AG04450 (cell line): ENCODE results near the gene HTR3C. TPM values are rescaled to one million over a fixed set of nuclear protein-coding genes. Genes with fewer than 3 reads are reported as not detected.

Experiments used
- CTCF ChIA-PET: fragments of 300-600, 350-600 bp; formaldehyde crosslinking; extraction: SDS; loops from one replicate; lab custom pipeline; 2022; ENCODE audit warnings: antibody characterized with exemption, inconsistent platforms; lab: Charles Lee
- POLR2A ChIA-PET: fragments of 350-600 bp; formaldehyde crosslinking; extraction: SDS; loops from one replicate; lab custom pipeline; 2021; ENCODE audit warnings: antibody characterized with exemption, inconsistent platforms; lab: Yijun Ruan, JAX
- DNase-seq: peaks from one replicate; pipeline ENCODE4 v3.0.0-alpha.2; 2011; ENCODE audit warnings: low read depth, low spot score
- H3K27ac ChIP-seq: one replicate; pipeline ENCODE4 v1.5.1; 2012; ENCODE audit warnings: low read depth, low read length, control low read depth
- H3K27me3 ChIP-seq: one replicate; pipeline ENCODE4 v1.6.0; 2012; ENCODE audit warnings: low read length; ENCODE audit not compliant: control insufficient read depth, insufficient read depth
- H3K4me3 ChIP-seq: 2 replicates; pipeline ENCODE4 v1.5.1; 2011; ENCODE audit warnings: mild to moderate bottlenecking, low read depth, low read length, control low read depth
- H3K9me3 ChIP-seq: 2 replicates; pipeline ENCODE4 v1.5.1; 2012; ENCODE audit warnings: low read length; ENCODE audit not compliant: control insufficient read depth, insufficient read depth
- polyA plus RNA-seq: library from polyadenylated mRNA; depleted of rRNA; stranded (reverse); fragments of >200 nt; gene quantifications from 2 replicates; pipeline ENCODE4 v1.2.3, GENCODE V29; 2011
- TF ChIP-seq, protein P1 (sequence below): IDR thresholded peaks from 2 replicates; pipeline ENCODE4 v1.5.1; 2011; ENCODE audit warnings: low read depth, low read length, control low read depth, inconsistent platforms

HTR3C gene
- polyA plus RNA-seq, 1 experiment, result not detected

DNA sequence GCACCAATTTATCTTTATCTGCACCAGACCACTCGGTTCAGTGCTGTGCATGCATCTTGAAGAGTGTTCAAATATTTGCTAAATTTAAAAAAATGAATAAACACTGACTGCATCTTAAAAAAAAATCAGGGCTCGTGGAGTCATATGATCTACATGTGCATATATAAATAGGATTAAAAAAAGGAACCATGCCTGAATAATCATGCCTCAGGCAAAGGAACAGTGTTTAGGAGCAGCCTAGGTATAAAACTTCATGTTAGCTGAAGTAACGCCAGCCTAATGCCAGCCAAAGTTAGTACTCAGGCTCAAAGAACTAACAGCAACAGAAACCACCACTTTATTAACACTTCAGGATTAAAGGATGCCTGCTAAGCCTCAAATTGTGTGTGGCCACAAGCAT, 44.7 kb upstream of the HTR3C start:
- CTCF ChIA-PET, result interaction anchor here (2.1 kb wide), 1 partner anchor 10 kb away, joined by 19 read pairs; the partner anchor contains the start of gene ABCC5

DNA sequence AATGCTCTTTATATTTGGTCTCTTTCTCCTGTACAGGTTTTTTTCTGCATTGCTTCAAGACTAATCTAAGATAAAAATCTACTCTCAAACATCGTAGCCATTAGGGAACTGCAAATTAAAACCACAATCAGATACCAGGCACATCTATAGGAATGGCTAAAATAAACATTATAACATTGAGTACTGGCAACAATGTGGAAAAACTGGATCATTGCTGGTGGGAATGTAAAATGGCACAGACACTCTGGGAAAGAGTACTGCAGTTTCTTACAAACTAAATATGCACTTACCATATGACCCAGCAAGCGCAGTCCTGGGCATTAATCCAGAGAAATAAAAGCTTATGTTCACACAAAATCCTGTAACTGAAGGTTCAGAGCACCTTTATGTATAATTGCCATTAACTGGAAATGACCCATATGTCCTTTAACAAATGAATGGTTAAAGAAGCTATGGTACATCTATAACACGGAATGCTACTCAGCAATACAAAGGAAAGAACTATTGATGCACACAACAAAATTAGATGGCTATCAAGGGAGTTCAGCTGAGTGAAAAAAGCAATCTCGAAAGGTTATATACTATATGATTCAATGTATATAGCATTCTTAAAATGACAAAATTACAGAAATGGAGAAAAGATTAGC, 41.5 kb upstream of the HTR3C start:
- ChIA-PET POLR2A (no interaction called here), CTCF (interaction anchor here (0.6 to 1.1 kb wide), 3 partner anchors 13 to 239 kb away, joined by 3 to 6 read pairs (median 3); no protein-coding TSS in a partner anchor)
- Histone ChIP-seq H3K27me3 (no peaks in the 10 kb centered on the region), H3K9me3 (no peaks in the 10 kb centered on the region), H3K4me3 (no peak overlapping the region), H3K27ac (no peak overlapping the region)
- TF ChIP-seq, protein P1, sequence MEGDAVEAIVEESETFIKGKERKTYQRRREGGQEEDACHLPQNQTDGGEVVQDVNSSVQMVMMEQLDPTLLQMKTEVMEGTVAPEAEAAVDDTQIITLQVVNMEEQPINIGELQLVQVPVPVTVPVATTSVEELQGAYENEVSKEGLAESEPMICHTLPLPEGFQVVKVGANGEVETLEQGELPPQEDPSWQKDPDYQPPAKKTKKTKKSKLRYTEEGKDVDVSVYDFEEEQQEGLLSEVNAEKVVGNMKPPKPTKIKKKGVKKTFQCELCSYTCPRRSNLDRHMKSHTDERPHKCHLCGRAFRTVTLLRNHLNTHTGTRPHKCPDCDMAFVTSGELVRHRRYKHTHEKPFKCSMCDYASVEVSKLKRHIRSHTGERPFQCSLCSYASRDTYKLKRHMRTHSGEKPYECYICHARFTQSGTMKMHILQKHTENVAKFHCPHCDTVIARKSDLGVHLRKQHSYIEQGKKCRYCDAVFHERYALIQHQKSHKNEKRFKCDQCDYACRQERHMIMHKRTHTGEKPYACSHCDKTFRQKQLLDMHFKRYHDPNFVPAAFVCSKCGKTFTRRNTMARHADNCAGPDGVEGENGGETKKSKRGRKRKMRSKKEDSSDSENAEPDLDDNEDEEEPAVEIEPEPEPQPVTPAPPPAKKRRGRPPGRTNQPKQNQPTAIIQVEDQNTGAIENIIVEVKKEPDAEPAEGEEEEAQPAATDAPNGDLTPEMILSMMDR, result no peak
- no peak for DNase-seq

More for the DNA sequence above, 44.7 kb upstream of the HTR3C start:
- H3K4me3 ChIP-seq, result no peak overlapping the region
- DNase-seq, result no peak
- H3K27ac ChIP-seq, result no peak overlapping the region
- TF ChIP-seq, protein P1, result no peak
- POLR2A ChIA-PET, result interaction anchor here (1.3 kb wide), 1 partner anchor 10 kb away, joined by 4 read pairs; the partner anchor contains the start of gene ABCC5
- no peaks in the 10 kb centered on the region for H3K9me3 ChIP-seq
- no peaks in the 10 kb centered on the region for H3K27me3 ChIP-seq

DNA sequence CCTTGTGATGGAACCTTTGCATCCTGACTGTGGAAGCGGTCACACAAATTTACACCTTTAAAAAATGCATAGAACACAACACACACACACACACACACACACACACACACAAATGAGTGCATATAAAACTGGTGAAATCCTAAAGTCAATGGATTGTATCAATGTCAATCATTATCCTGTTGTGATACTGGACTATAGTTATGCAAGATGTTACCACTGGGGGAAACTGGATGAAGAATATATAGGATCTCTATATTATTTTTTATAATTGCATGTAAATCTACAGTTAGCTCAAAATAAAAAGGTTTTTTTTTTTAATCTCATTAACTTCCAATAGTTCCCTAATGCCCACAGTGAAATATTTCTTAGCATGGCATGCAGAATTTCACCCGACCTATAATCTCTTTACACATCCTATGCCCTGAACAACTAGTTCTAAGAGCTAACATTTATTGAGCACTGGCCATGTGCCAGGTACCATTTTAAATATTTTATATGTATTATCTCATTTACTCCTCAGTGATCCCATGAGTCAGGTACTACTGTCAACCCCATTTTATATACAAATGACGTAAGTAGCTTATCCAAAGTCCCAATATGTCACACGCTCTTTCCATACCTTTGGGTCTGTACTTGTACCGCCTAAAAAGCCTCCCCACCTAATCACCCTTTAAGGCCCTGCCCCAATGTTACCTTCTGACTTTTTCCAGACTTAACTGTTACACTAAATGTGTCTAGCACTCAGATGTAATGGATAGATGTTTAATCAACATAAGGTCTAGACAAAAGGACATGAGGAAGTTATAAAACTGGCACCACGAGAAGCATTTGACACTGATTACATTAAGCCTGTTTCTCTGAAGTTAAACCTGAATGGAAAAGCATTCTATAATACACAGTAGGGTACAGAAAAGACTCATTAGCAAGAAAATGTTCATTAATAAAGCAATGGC, 40.6 kb upstream of the HTR3C start:
- Histone ChIP-seq H3K4me3 (no peak overlapping the region), H3K27ac (no peak overlapping the region), H3K27me3 (no peaks in the 10 kb centered on the region), H3K9me3 (no peaks in the 10 kb centered on the region)
- TF ChIP-seq, protein P1, result no peak
- no peak for DNase-seq
- ChIA-PET POLR2A (no interaction called here), CTCF (interaction anchor here (0.5 to 1.1 kb wide), 4 partner anchors 14 to 248 kb away, joined by 3 to 6 read pairs (median 3); no protein-coding TSS in a partner anchor)

DNA sequence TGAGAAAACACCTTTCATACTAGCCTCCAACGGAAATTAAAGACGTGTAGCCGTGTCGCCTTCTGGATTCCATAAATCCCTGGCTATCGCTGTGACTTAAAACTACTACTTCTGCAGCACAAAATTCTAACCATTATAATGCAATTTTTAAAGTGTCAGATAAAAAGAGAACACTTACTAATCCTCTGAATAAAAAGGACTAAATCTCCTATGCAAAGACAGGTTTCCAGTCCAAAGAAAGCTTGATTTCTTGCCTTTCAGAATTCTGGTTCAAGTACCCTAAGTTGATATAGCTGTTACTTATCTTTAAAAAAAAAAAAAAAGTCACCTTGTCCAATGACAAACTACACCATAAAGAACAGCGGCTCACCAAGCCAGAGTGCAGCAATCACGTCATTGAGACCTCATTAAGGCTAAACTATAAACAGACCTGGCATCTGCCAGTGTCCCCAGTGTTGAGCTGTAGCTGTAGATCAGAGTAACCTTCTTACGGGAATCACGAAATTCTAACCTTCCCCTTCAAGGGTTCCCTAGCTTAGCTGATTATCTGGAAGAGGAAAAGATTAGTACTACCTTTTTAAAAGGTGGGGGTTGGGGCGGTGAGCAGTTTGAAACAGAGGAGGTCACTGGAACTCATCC, 37.3 kb upstream of the HTR3C start:
- Histone ChIP-seq H3K4me3 (no peak overlapping the region), H3K9me3 (peaks cover 3% of the 10 kb centered on the region; the same call in 1 of the 2 replicates), H3K27ac (no peak overlapping the region), H3K27me3 (no peaks in the 10 kb centered on the region)
- POLR2A ChIA-PET, result no interaction called here
- TF ChIP-seq, protein P1, result no peak
- CTCF ChIA-PET, result interaction anchor here (0.6 to 5.0 kb wide), 8 partner anchors 9 to 274 kb away, joined by 3 to 48 read pairs (median 4); no protein-coding TSS in a partner anchor
- no peak for DNase-seq
